HepG2 (cell line): Measurements from ENCODE around the gene WDR37. TPM values are rescaled to one million over a fixed set of nuclear protein-coding genes. Genes with fewer than 3 reads are reported as not detected.

ENCODE experiments used
- ATAC-seq: fragments of 200-7000 bp; cut with Tn5 transposase; 3 replicates; pipeline ENCODE4 v1.9.1; 2020; ENCODE audit warnings: mild to moderate bottlenecking, moderate library complexity
- BruUV-seq: library from RNA; stranded (reverse); fragments of 400-500 nt; replicated peaks from 2 replicates; lab custom pipeline; 2021; lab: Mats Ljungman, UMichigan
- CTCF ChIA-PET: fragments of 300-600 bp; formaldehyde crosslinking; extraction: SDS; loops from one replicate; lab custom pipeline; 2021; ENCODE audit warnings: low total read pairs, inconsistent platforms, low intra/inter-chr PET ratio; lab: Yijun Ruan, JAX
- POLR2A ChIA-PET: fragments of 350-600 bp; sonication (Branson Sonifier 250); formaldehyde crosslinking; loops from one replicate; lab custom pipeline; 2020; ENCODE audit warnings: antibody characterized with exemption, inconsistent platforms; lab: Yijun Ruan, JAX
- DNase-seq: peaks from one replicate; pipeline ENCODE4 v3.0.0-alpha.2; 2015; ENCODE audit warnings: low spot score
- FAIRE-seq: peaks from 3 replicates; lab custom pipeline; 2011; peaks lifted over from hg19 to GRCh38; lab: Jason Lieb, UNC
- H2AFZ ChIP-seq: one replicate; pipeline ENCODE4 v1.6.1; 2011; ENCODE audit warnings: low read length, inconsistent platforms
- H3K27ac ChIP-seq: fragments of 300-600 bp; 3 replicates; pipeline ENCODE4 v1.8.0; 2011; ENCODE audit warnings: mixed run types, mild to moderate bottlenecking, mixed read lengths, low read length, inconsistent platforms; ENCODE audit not compliant: insufficient read depth; ENCODE audit errors: extremely low read length
- H3K27me3 ChIP-seq, 2 experiments: fragments of 200-600 bp in 1 of 2; 2 replicates in 1 of 2; 3 replicates in 1 of 2; pipeline versions ENCODE4 v1.6.0 to v1.8.0; 2011; ENCODE audit warnings: low read length in 2 of 2, mild to moderate bottlenecking in 2 of 2, moderate library complexity in 2 of 2, inconsistent platforms in 1 of 2; ENCODE audit not compliant: insufficient read depth in 2 of 2, control insufficient read depth in 1 of 2
- H3K36me3 ChIP-seq, 2 experiments: fragments of 200-600 bp in 1 of 2; replicated peaks in 1 of 2; 2 replicates in 1 of 2; 3 replicates in 1 of 2; pipeline versions ENCODE4 v1.5.1 to v1.8.0; 2011; ENCODE audit warnings: low read length in 2 of 2, inconsistent platforms in 1 of 2; ENCODE audit not compliant: insufficient read depth in 2 of 2, control insufficient read depth in 1 of 2
- H3K4me1 ChIP-seq: 2 replicates; pipeline ENCODE4 v1.5.1; 2012; ENCODE audit warnings: low read length, inconsistent platforms; ENCODE audit not compliant: insufficient read depth
- H3K4me2 ChIP-seq: 2 replicates; pipeline ENCODE4 v1.6.0; 2011; ENCODE audit warnings: low read depth, low read length, inconsistent platforms
- H3K4me3 ChIP-seq, 3 experiments: fragments of 200-600 bp in 1 of 3; sonication (generic), shearing (Covaris generic) in 1 of 3; replicated peaks in 1 of 3; 2 replicates each; pipeline ENCODE4 v1.5.1; 2011 to 2016; ENCODE audit warnings: low read length in 3 of 3, inconsistent platforms in 2 of 3, low read depth in 2 of 3, mild to moderate bottlenecking in 2 of 3, control low read depth in 1 of 3, mixed read lengths in 1 of 3; ENCODE audit not compliant: insufficient read depth in 1 of 3
- H3K79me2 ChIP-seq: one replicate; pipeline ENCODE4 v1.6.1; 2011; ENCODE audit warnings: low read length, inconsistent platforms; ENCODE audit not compliant: insufficient read depth
- H3K9ac ChIP-seq: 2 replicates; pipeline ENCODE4 v1.6.0; 2011; ENCODE audit warnings: mild to moderate bottlenecking, low read depth, low read length, inconsistent platforms; ENCODE audit not compliant: insufficient read depth
- H3K9me3 ChIP-seq: 2 replicates; pipeline ENCODE4 v1.5.1; 2012; ENCODE audit warnings: mild to moderate bottlenecking, low read length
- H4K20me1 ChIP-seq: 2 replicates; pipeline ENCODE4 v1.6.0; 2011; ENCODE audit warnings: inconsistent platforms, mild to moderate bottlenecking, low read length, moderate library complexity; ENCODE audit not compliant: insufficient read depth
- ARNT2 ChIP-seq: sonication (generic); formaldehyde crosslinking; IDR thresholded peaks from 2 replicates; pipeline ENCODE4 v1.8.0; 2022; ENCODE audit warnings: mild to moderate bottlenecking, low read depth, missing genetic modification reagents, moderate library complexity
- CTCF ChIP-seq: sonication (generic); formaldehyde crosslinking; IDR thresholded peaks from 2 replicates; pipeline ENCODE4 v1.5.0; 2020; ENCODE audit warnings: mild to moderate bottlenecking, missing genetic modification reagents, moderate library complexity
- DZIP1 ChIP-seq: sonication (generic); formaldehyde crosslinking; IDR thresholded peaks from 2 replicates; pipeline ENCODE4 v1.5.0; 2020; ENCODE audit warnings: mild to moderate bottlenecking, missing genetic modification reagents
- E2F5 ChIP-seq: sonication (generic); formaldehyde crosslinking; conservative IDR thresholded peaks from 2 replicates; pipeline ENCODE4 v1.4.0; 2020; ENCODE audit warnings: missing genetic modification reagents
- FIP1L1 ChIP-seq: fragments of 200-400 bp; formaldehyde crosslinking; IDR thresholded peaks from 2 replicates; pipeline ENCODE4 v1.6.1; 2018; ENCODE audit warnings: low read depth, mild to moderate bottlenecking, low read length, moderate library complexity, borderline replicate concordance; ENCODE audit not compliant: insufficient read depth
- MYNN ChIP-seq: sonication (generic); formaldehyde crosslinking; IDR thresholded peaks from 2 replicates; pipeline ENCODE4 v1.4.0; 2020; ENCODE audit warnings: mild to moderate bottlenecking, low read depth, missing genetic modification reagents
- MZF1 ChIP-seq: sonication (generic); formaldehyde crosslinking; IDR thresholded peaks from 2 replicates; pipeline ENCODE4 v1.8.1; 2023; ENCODE audit warnings: mild to moderate bottlenecking, missing genetic modification reagents, borderline replicate concordance
- TRIM22 ChIP-seq: fragments of 450-650 bp; IDR thresholded peaks from 2 replicates; pipeline ENCODE4 v1.6.1; 2017
- ZBTB1 ChIP-seq: sonication (generic); formaldehyde crosslinking; IDR thresholded peaks from 2 replicates; pipeline ENCODE4 v1.4.0; 2020; ENCODE audit warnings: missing genetic modification reagents, borderline replicate concordance
- ZBTB38 ChIP-seq: sonication (generic); formaldehyde crosslinking; IDR thresholded peaks from 2 replicates; pipeline ENCODE4 v1.5.1; 2020; ENCODE audit warnings: mild to moderate bottlenecking, missing genetic modification reagents
- ZHX1 ChIP-seq: sonication (generic); formaldehyde crosslinking; IDR thresholded peaks from 2 replicates; pipeline ENCODE4 v1.8.1; 2022; ENCODE audit warnings: low read depth, mild to moderate bottlenecking, missing genetic modification reagents
- ZNF124 ChIP-seq: sonication (generic); formaldehyde crosslinking; IDR thresholded peaks from 2 replicates; pipeline ENCODE4 v1.4.0; 2020; ENCODE audit warnings: missing genetic modification reagents
- ZNF33A ChIP-seq: sonication (generic); formaldehyde crosslinking; IDR thresholded peaks from 2 replicates; pipeline ENCODE4 v1.5.1; 2020; ENCODE audit warnings: missing genetic modification reagents, mild to moderate bottlenecking, moderate library complexity, borderline replicate concordance
- WGBS: methylation state at CpG from one replicate; pipeline ENCODE4 v1.1.6; 2017; ENCODE audit warnings: low lambda C conversion rate; 5-methylcytosine and 5-hydroxymethylcytosine counted together
- in situ Hi-C: cut with HindIII; loops from 2 replicates; pipeline ENCODE4 v1.10.0; 2017; ENCODE audit warnings: low pct_unique_long_range_greater_than_20kb; ENCODE audit not compliant: extremely low pct_ligation_motif_present
- intact Hi-C: fragments of 100-400 bp; cut with micrococcal nuclease; formaldehyde crosslinking; loops from one replicate; pipeline ENCODE4 v1.10.0; 2022; ENCODE audit not compliant: unreplicated experiment
- polyA plus RNA-seq, 8 experiments: library from polyadenylated mRNA; depleted of rRNA in 3 of 8; stranded (reverse) in 7 of 8; unstranded in 1 of 8; fragments of >200 nt; fragmentation: Illumina TruSeq in 4 of 8; extraction: Trizol in 4 of 8; gene quantifications; 2 replicates each; pipeline versions ENCODE4 v1.2.1 to v1.2.3, GENCODE V29; 2011 to 2016; ENCODE audit warnings: low read depth in 4 of 8, missing spikeins in 1 of 8, mixed read lengths in 1 of 8; ENCODE audit not compliant: insufficient read depth in 1 of 8
- total RNA-seq, 5 experiments: library from RNA; depleted of rRNA; stranded (reverse); fragments of >200 nt; fragmentation: Illumina TruSeq; extraction: Trizol; gene quantifications; 2 replicates each; pipeline ENCODE4 v1.2.3, GENCODE V29; 2016; ENCODE audit warnings: low read depth in 1 of 5

Gene WDR37
- total and polyA plus RNA-seq, 2 of the 13 experiments (the other 11 are each of a cell fraction or from before 2014, with no cell fraction given) = 5.9 to 7.5 TPM

- ChIA-PET POLR2A (no interaction called here), CTCF (no interaction called here)
- Histone ChIP-seq H3K36me3 (peaks cover 0 to 7% of the 10 kb centered on the region in 2 experiments; a peak in 2 of 5 replicates), H3K27me3 (no peaks in the 10 kb centered on the region), H3K27ac (no peak overlapping the region), H3K9me3 (no peaks in the 10 kb centered on the region), H3K4me2 (no peak overlapping the region), H2AFZ (no peak overlapping the region), H3K4me1 (peaks cover 15% of the 10 kb centered on the region), H3K9ac (no peak overlapping the region), H3K4me3 (no peak overlapping the region), H3K79me2 (peaks cover 46% of the 10 kb centered on the region), H4K20me1 (no peaks in the 10 kb centered on the region)
- WGBS = 95% methylated on average over 7 of the region's 7 CpGs
- DNase-seq (no peak), ATAC-seq (no peak), FAIRE-seq (no peak)
- intact Hi-C loops = no loop called here
- no TSS peak for BruUV-seq
- in situ Hi-C loops = no loop called here
- TF ChIP-seq ZHX1 (CRISPR knock-in tag) (no peak), ZNF124 (CRISPR knock-in tag) (no peak), DZIP1 (no peak), FIP1L1 (no peak), MZF1 (CRISPR knock-in tag) (no peak), ZBTB38 (CRISPR knock-in tag) (no peak), ARNT2 (CRISPR knock-in tag) (no peak), ZNF33A (CRISPR knock-in tag) (no peak), MYNN (no peak), E2F5 (CRISPR knock-in tag) (no peak), ZBTB1 (CRISPR knock-in tag) (no peak), CTCF (CRISPR knock-in tag) (no peak), TRIM22 (no peak)
Measured at GRCh38 chr10:1061930-1062774, 6.0 kb downstream of the WDR37 start.
